ENCODE results near the gene HMCN1.

GRCh38 chr1:186129758-186130157, 395.6 kb downstream of the HMCN1 start:
- TF ChIP-seq CTCF (IDR thresholded peaks at IDR 0.05) (no peak), ZFX (IDR thresholded peaks at IDR 0.05; ENCODE audit: borderline replicate concordance) (no peak)

Measured in 22Rv1 (cell line).